ENCODE measurements around the gene ERICH2. TPM values are rescaled to one million over a fixed set of nuclear protein-coding genes. Genes with fewer than 3 reads are reported as not detected.

Gene ERICH2
- total and polyA plus RNA-seq, 2 donors: 0.52 TPM; not detected in 1

GRCh38 chr2:170824526-170825015, 54.4 kb downstream of the ERICH2 start:
- 66% methylated on average over 2 of the region's 2 CpGs for WGBS
- H3K27me3 ChIP-seq (ENCODE audit: control insufficient read depth in 2 of 2, insufficient read depth in 1 of 2, low read length in 1 of 2): peaks cover 51 to 81% of the 10 kb centered on the region in 2 donors
- no peaks in the 10 kb centered on the region for H3K36me3 ChIP-seq (ENCODE audit: control insufficient read depth in 2 of 2, insufficient read depth in 2 of 2, low read length in 1 of 2)

DNA sequence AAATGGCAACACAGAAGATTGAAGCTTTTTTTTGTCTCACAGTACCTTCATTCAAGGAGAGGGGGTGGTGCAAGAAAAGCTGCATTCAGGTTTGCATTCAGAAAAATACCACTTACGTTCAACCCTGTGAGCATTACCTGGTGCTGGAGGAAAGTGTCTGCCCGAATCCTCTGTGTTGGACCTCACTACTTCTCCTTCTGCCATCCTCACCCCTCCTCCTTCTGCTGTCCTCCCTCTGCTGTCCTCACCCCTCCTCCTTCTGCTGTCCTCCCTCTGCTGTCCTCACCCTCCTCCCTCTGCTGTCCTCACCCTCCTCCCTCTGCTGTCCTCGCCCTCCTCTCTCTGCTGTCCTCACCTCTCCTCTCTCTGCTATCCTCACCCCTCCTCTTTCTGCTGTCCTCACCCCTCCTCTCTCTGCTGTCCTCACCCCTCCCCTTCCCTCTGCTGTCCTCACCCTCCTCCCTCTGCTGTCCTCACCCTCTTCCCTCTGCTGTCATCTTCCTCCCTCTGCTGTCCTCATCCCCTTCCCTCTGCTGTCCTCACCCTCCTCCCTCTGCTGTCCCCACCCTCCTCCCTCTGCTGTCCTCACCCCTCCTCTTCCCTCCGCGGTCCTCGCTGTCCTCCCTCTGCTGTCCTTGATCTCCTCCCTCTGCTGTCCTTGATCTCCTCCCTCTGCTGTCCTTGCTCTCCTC, 57.8 kb downstream of the ERICH2 start:
- DNase-seq (ENCODE audit: low read depth in 6 of 9, low spot score in 9 of 9): no peak
- Histone ChIP-seq H3K36me3 (ENCODE audit: control insufficient read depth in 2 of 2, insufficient read depth in 2 of 2, low read length in 1 of 2) (no peaks in the 10 kb centered on the region), H3K27ac (ENCODE audit: low read depth in 1 of 2, low read length in 1 of 2) (no peak overlapping the region), H3K27me3 (ENCODE audit: control insufficient read depth in 2 of 2, insufficient read depth in 1 of 2, low read length in 1 of 2) (peaks cover 18 to 49% of the 10 kb centered on the region in 2 donors), H3K9me3 (ENCODE audit: control insufficient read depth in 2 of 2, insufficient read depth in 1 of 2, low read length in 1 of 2) (peaks cover 3 to 8% of the 10 kb centered on the region in 2 donors), H3K4me3 (ENCODE audit: low read length in 2 of 2) (no peak overlapping the region), H3K4me1 (ENCODE audit: control insufficient read depth in 2 of 2, insufficient read depth in 2 of 2, low read length in 2 of 2) (peaks cover 0 to 10% of the 10 kb centered on the region in 2 donors)
- 94% methylated on average over 6 of the region's 6 CpGs for WGBS

More at GRCh38 chr2:170824526-170825015, 54.4 kb downstream of the ERICH2 start:
- Histone ChIP-seq H3K4me3 (ENCODE audit: low read length in 2 of 2) (no peak overlapping the region), H3K9me3 (ENCODE audit: control insufficient read depth in 2 of 2, insufficient read depth in 1 of 2, low read length in 1 of 2) (peaks cover 3 to 21% of the 10 kb centered on the region in 2 donors), H3K4me1 (ENCODE audit: control insufficient read depth in 2 of 2, insufficient read depth in 2 of 2, low read length in 2 of 2) (peaks cover 0 to 38% of the 10 kb centered on the region in 2 donors), H3K27ac (ENCODE audit: low read depth in 1 of 2, low read length in 1 of 2) (no peak overlapping the region)
- no peak for DNase-seq (ENCODE audit: low read depth in 6 of 9, low spot score in 9 of 9)

DNA sequence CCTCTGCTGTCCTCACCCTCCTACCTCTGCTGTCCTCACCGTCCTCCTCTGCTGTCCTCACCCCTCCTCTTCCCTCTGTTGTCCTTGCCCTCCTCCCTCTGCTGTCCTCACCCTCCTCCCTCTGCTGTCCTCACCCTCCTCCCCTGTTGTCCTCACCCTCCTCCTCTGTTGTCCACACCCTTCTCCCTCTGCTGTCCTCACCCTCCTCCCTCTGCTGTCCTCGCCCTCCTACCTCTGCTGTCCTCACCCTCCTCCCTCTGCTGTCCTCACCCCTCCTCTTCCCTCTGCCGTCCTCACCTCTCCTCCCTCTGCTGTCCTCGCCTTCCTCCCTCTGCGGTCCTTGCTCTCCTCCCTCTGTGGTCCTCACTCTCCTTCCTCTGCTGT, 58.3 kb downstream of the ERICH2 start:
- peaks cover 13 to 44% of the 10 kb centered on the region in 2 donors for H3K27me3 ChIP-seq (ENCODE audit: control insufficient read depth in 2 of 2, insufficient read depth in 1 of 2, low read length in 1 of 2)
- DNase-seq (ENCODE audit: low read depth in 6 of 9, low spot score in 9 of 9): no peak
- H3K36me3 ChIP-seq (ENCODE audit: control insufficient read depth in 2 of 2, insufficient read depth in 2 of 2, low read length in 1 of 2): no peaks in the 10 kb centered on the region
- peaks cover 0 to 2% of the 10 kb centered on the region in 2 donors for H3K9me3 ChIP-seq (ENCODE audit: control insufficient read depth in 2 of 2, insufficient read depth in 1 of 2, low read length in 1 of 2)
- WGBS: 91% methylated on average over 5 of the region's 5 CpGs
- H3K27ac ChIP-seq (ENCODE audit: low read depth in 1 of 2, low read length in 1 of 2): no peak overlapping the region
- peaks cover 0 to 7% of the 10 kb centered on the region in 2 donors for H3K4me1 ChIP-seq (ENCODE audit: control insufficient read depth in 2 of 2, insufficient read depth in 2 of 2, low read length in 2 of 2)
- H3K4me3 ChIP-seq (ENCODE audit: low read length in 2 of 2): no peak overlapping the region

DNA sequence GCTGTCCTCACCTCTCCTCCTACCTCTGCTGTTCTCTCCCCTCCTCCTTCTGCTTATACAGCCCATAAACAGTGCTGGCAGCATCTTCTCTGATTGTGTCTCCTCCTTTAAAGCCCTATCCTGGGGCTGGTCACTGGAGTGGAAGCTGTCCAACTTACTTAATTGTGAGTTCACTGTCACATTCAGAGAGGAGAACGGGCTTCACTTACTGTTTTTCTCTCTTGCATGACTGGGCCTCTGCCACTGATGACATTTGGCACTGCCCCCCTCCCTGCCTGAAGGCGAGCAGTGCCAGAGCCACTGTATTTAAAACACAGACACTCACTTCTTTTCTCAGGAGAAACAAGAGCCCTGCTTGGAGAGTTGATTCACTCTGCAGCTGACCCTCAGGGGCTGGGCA, 58.9 kb downstream of the ERICH2 start:
- no peak overlapping the region for H3K27ac ChIP-seq (ENCODE audit: low read depth in 1 of 2, low read length in 1 of 2)
- H3K36me3 ChIP-seq (ENCODE audit: control insufficient read depth in 2 of 2, insufficient read depth in 2 of 2, low read length in 1 of 2): no peaks in the 10 kb centered on the region
- H3K9me3 ChIP-seq (ENCODE audit: control insufficient read depth in 2 of 2, insufficient read depth in 1 of 2, low read length in 1 of 2): no peaks in the 10 kb centered on the region
- H3K27me3 ChIP-seq (ENCODE audit: control insufficient read depth in 2 of 2, insufficient read depth in 1 of 2, low read length in 1 of 2): peaks cover 8 to 39% of the 10 kb centered on the region in 2 donors
- H3K4me1 ChIP-seq (ENCODE audit: control insufficient read depth in 2 of 2, insufficient read depth in 2 of 2, low read length in 2 of 2): peaks cover 0 to 2% of the 10 kb centered on the region in 2 donors
- no peak overlapping the region for H3K4me3 ChIP-seq (ENCODE audit: low read length in 2 of 2)
- WGBS: 92% methylated on average over 2 of the region's 2 CpGs
- no peak for DNase-seq (ENCODE audit: low read depth in 6 of 9, low spot score in 9 of 9)

GRCh38 chr2:170830166-170830565, 60.0 kb downstream of the ERICH2 start:
- Histone ChIP-seq H3K4me1 (ENCODE audit: control insufficient read depth in 2 of 2, insufficient read depth in 2 of 2, low read length in 2 of 2) (no peaks in the 10 kb centered on the region), H3K27me3 (ENCODE audit: control insufficient read depth in 2 of 2, insufficient read depth in 1 of 2, low read length in 1 of 2) (peaks cover 6 to 28% of the 10 kb centered on the region in 2 donors), H3K36me3 (ENCODE audit: control insufficient read depth in 2 of 2, insufficient read depth in 2 of 2, low read length in 1 of 2) (no peaks in the 10 kb centered on the region), H3K9me3 (ENCODE audit: control insufficient read depth in 2 of 2, insufficient read depth in 1 of 2, low read length in 1 of 2) (no peaks in the 10 kb centered on the region), H3K4me3 (ENCODE audit: low read length in 2 of 2) (no peak overlapping the region), H3K27ac (ENCODE audit: low read depth in 1 of 2, low read length in 1 of 2) (no peak overlapping the region)
- no peak for DNase-seq (ENCODE audit: low read depth in 6 of 9, low spot score in 9 of 9)
- 95% methylated on average over 3 of the region's 3 CpGs for WGBS

GRCh38 chr2:170831115-170831514, 60.9 kb downstream of the ERICH2 start:
- peaks cover 0 to 20% of the 10 kb centered on the region in 2 donors for H3K27me3 ChIP-seq (ENCODE audit: control insufficient read depth in 2 of 2, insufficient read depth in 1 of 2, low read length in 1 of 2)
- no peak for DNase-seq (ENCODE audit: low read depth in 6 of 9, low spot score in 9 of 9)

DNA sequence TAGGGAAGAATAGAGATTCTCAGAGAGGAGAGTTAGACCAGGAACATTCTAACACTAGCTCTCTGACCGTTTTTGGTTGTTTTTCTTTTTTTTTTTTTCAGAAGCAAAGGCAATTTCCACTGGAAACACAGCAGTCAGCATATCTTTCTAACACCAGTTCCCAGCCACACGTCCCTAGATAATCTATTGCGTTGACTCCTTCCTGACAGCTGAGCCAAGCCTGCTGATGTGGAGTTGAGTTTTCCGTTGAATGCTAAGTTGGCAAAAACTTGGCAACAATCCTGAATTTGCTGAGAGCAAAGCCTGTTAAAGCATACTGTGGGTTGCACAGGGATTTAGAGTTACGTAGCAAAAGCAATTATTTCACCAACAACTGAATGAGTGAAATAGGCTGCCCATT, 65.8 kb downstream of the ERICH2 start:
- Histone ChIP-seq H3K27ac (ENCODE audit: low read depth in 1 of 2, low read length in 1 of 2) (no peak overlapping the region), H3K36me3 (ENCODE audit: control insufficient read depth in 2 of 2, insufficient read depth in 2 of 2, low read length in 1 of 2) (no peaks in the 10 kb centered on the region), H3K9me3 (ENCODE audit: control insufficient read depth in 2 of 2, insufficient read depth in 1 of 2, low read length in 1 of 2) (no peaks in the 10 kb centered on the region), H3K4me3 (ENCODE audit: low read length in 2 of 2) (no peak overlapping the region), H3K4me1 (ENCODE audit: control insufficient read depth in 2 of 2, insufficient read depth in 2 of 2, low read length in 2 of 2) (no peaks in the 10 kb centered on the region), H3K27me3 (ENCODE audit: control insufficient read depth in 2 of 2, insufficient read depth in 1 of 2, low read length in 1 of 2) (no peaks in the 10 kb centered on the region)
- DNase-seq (ENCODE audit: low read depth in 6 of 9, low spot score in 9 of 9): no peak
- 88% methylated on average over 5 of the region's 5 CpGs for WGBS

More at GRCh38 chr2:170831115-170831514, 60.9 kb downstream of the ERICH2 start:
- Histone ChIP-seq H3K4me3 (ENCODE audit: low read length in 2 of 2) (no peak overlapping the region), H3K27ac (ENCODE audit: low read depth in 1 of 2, low read length in 1 of 2) (no peak overlapping the region), H3K36me3 (ENCODE audit: control insufficient read depth in 2 of 2, insufficient read depth in 2 of 2, low read length in 1 of 2) (no peaks in the 10 kb centered on the region), H3K4me1 (ENCODE audit: control insufficient read depth in 2 of 2, insufficient read depth in 2 of 2, low read length in 2 of 2) (no peaks in the 10 kb centered on the region), H3K9me3 (ENCODE audit: control insufficient read depth in 2 of 2, insufficient read depth in 1 of 2, low read length in 1 of 2) (no peaks in the 10 kb centered on the region)
- WGBS: 98% methylated on average over 4 of the region's 4 CpGs

DNA sequence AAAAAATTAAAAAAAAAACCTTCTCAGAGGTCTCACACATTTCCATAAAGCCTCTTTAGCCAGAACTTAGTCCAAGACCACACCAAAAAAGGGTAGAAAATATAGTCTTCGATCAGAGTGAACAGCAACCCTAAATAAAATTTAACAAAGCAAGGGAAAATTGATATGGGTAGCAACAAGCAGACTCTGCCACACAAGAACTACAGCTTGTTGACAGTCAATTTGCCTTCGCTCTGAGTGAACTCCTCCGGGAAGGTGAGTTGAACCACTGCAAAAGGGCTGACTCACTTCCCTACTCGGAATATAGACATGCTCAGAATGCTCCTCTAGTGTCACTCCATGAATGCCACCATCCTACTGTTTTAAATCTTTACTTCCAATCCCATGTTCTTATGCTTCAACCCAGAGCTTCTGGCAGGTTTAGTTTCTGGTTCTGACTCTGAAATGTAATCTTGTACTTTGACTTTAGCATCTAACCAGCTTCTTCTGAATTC, 70.6 kb downstream of the ERICH2 start:
- Histone ChIP-seq H3K4me1 (ENCODE audit: control insufficient read depth in 2 of 2, insufficient read depth in 2 of 2, low read length in 2 of 2) (peaks cover 0 to 4% of the 10 kb centered on the region in 2 donors), H3K36me3 (ENCODE audit: control insufficient read depth in 2 of 2, insufficient read depth in 2 of 2, low read length in 1 of 2) (no peaks in the 10 kb centered on the region), H3K27me3 (ENCODE audit: control insufficient read depth in 2 of 2, insufficient read depth in 1 of 2, low read length in 1 of 2) (no peaks in the 10 kb centered on the region), H3K9me3 (ENCODE audit: control insufficient read depth in 2 of 2, insufficient read depth in 1 of 2, low read length in 1 of 2) (no peaks in the 10 kb centered on the region), H3K4me3 (ENCODE audit: low read length in 2 of 2) (no peak overlapping the region), H3K27ac (ENCODE audit: low read depth in 1 of 2, low read length in 1 of 2) (no peak overlapping the region)
- 63% methylated on average over 4 of the region's 4 CpGs for WGBS
- DNase-seq (ENCODE audit: low read depth in 6 of 9, low spot score in 9 of 9): no peak

- DNase-seq (ENCODE audit: low read depth in 6 of 9, low spot score in 9 of 9): no peak
- Histone ChIP-seq H3K27me3 (ENCODE audit: control insufficient read depth in 2 of 2, insufficient read depth in 1 of 2, low read length in 1 of 2) (no peaks in the 10 kb centered on the region), H3K27ac (ENCODE audit: low read depth in 1 of 2, low read length in 1 of 2) (no peak overlapping the region), H3K36me3 (ENCODE audit: control insufficient read depth in 2 of 2, insufficient read depth in 2 of 2, low read length in 1 of 2) (no peaks in the 10 kb centered on the region), H3K9me3 (ENCODE audit: control insufficient read depth in 2 of 2, insufficient read depth in 1 of 2, low read length in 1 of 2) (no peaks in the 10 kb centered on the region), H3K4me1 (ENCODE audit: control insufficient read depth in 2 of 2, insufficient read depth in 2 of 2, low read length in 2 of 2) (peaks cover 0 to 4% of the 10 kb centered on the region in 2 donors), H3K4me3 (ENCODE audit: low read length in 2 of 2) (no peak overlapping the region)
- 97% methylated on average over 2 of the region's 2 CpGs for WGBS
These were observed 72.6 kb downstream of the ERICH2 start for GRCh38 chr2:170842785-170843184.

Data from thymus (tissue), 11 donors.